HepG2 (cell line): ENCODE measurements around the gene TXNL4A. TPM values are rescaled to one million over a fixed set of nuclear protein-coding genes. Genes with fewer than 3 reads are reported as not detected.

Source experiments
- ATF1 ChIP-seq: IDR thresholded peaks from 2 replicates; pipeline ENCODE4 v1.6.1; 2016; ENCODE audit warnings: mild to moderate bottlenecking, control low read depth
- CC2D1A ChIP-seq: sonication (generic); formaldehyde crosslinking; IDR thresholded peaks from 2 replicates; pipeline ENCODE4 v1.8.1; 2023; ENCODE audit warnings: mild to moderate bottlenecking, missing genetic modification reagents
- ETS1 ChIP-seq: sonication (generic); formaldehyde crosslinking; IDR thresholded peaks from 2 replicates; pipeline ENCODE4 v1.4.0; 2020; ENCODE audit warnings: missing genetic modification reagents
- HMG20B ChIP-seq: conservative IDR thresholded peaks from 2 replicates; pipeline ENCODE4 v1.6.1; 2016; ENCODE audit warnings: missing genetic modification reagents, missing compliant biosample characterization
- HNRNPUL1 ChIP-seq: fragments of 200-400 bp; formaldehyde crosslinking; IDR thresholded peaks from 2 replicates; pipeline ENCODE4 v1.6.1; 2017; ENCODE audit warnings: low read depth, mild to moderate bottlenecking, low read length, moderate library complexity
- KLF12 ChIP-seq: sonication (generic); formaldehyde crosslinking; IDR thresholded peaks from 2 replicates; pipeline ENCODE4 v1.4.0; 2020; ENCODE audit warnings: missing genetic modification reagents, borderline replicate concordance
- KMT2A ChIP-seq: sonication (generic); formaldehyde crosslinking; IDR thresholded peaks from 2 replicates; pipeline ENCODE4 v1.4.0; 2020; ENCODE audit warnings: missing genetic modification reagents
- MAFF ChIP-seq: IDR thresholded peaks from 2 replicates; pipeline ENCODE4 v1.6.1; 2011; ENCODE audit warnings: low read depth, low read length, improper control_type of control experiment
- MYC ChIP-seq: sonication (generic); formaldehyde crosslinking; IDR thresholded peaks from 2 replicates; pipeline ENCODE4 v1.9.0; 2021; ENCODE audit warnings: missing genetic modification reagents, borderline replicate concordance
- REL ChIP-seq: sonication (generic); formaldehyde crosslinking; conservative IDR thresholded peaks from 2 replicates; pipeline ENCODE4 v1.8.0; 2022; ENCODE audit warnings: mild to moderate bottlenecking, missing genetic modification reagents, moderate library complexity
- SAFB2 ChIP-seq: sonication (generic); formaldehyde crosslinking; IDR thresholded peaks from 2 replicates; pipeline ENCODE4 v1.5.1; 2020; ENCODE audit warnings: missing genetic modification reagents, low read depth, mild to moderate bottlenecking, borderline replicate concordance
- SALL1 ChIP-seq: sonication (generic); formaldehyde crosslinking; IDR thresholded peaks from 2 replicates; pipeline ENCODE4 v1.8.0; 2022; ENCODE audit warnings: mild to moderate bottlenecking, missing genetic modification reagents
- SAP130 ChIP-seq: IDR thresholded peaks from 2 replicates; pipeline ENCODE4 v1.6.1; 2016; ENCODE audit warnings: low read depth
- SIN3A ChIP-seq: IDR thresholded peaks from 2 replicates; pipeline ENCODE4 v1.6.1; 2011; ENCODE audit warnings: low read depth, mild to moderate bottlenecking, control low read depth, low read length, borderline replicate concordance
- SIX1 ChIP-seq: sonication (generic); formaldehyde crosslinking; IDR thresholded peaks from 2 replicates; pipeline ENCODE4 v1.4.0; 2020; ENCODE audit warnings: missing genetic modification reagents, borderline replicate concordance
- ZGPAT ChIP-seq: IDR thresholded peaks from 2 replicates; pipeline ENCODE4 v1.6.1; 2016; ENCODE audit warnings: mild to moderate bottlenecking
- ZNF124 ChIP-seq: sonication (generic); formaldehyde crosslinking; IDR thresholded peaks from 2 replicates; pipeline ENCODE4 v1.4.0; 2020; ENCODE audit warnings: missing genetic modification reagents
- ZNF160 ChIP-seq: sonication (generic); formaldehyde crosslinking; IDR thresholded peaks from 2 replicates; pipeline ENCODE4 v1.8.0; 2022; ENCODE audit warnings: mild to moderate bottlenecking, inconsistent platforms, missing genetic modification reagents
- ZNF17 ChIP-seq: sonication (generic); formaldehyde crosslinking; IDR thresholded peaks from 2 replicates; pipeline ENCODE4 v1.5.0; 2020; ENCODE audit warnings: mild to moderate bottlenecking, missing genetic modification reagents
- ZNF260 ChIP-seq: sonication (generic); formaldehyde crosslinking; IDR thresholded peaks from 2 replicates; pipeline ENCODE4 v1.4.0; 2020; ENCODE audit warnings: missing genetic modification reagents, low read depth, mild to moderate bottlenecking, borderline replicate concordance
- ZNF275 ChIP-seq: sonication (generic); formaldehyde crosslinking; IDR thresholded peaks from 2 replicates; pipeline ENCODE4 v1.8.0; 2022; ENCODE audit warnings: missing genetic modification reagents, mild to moderate bottlenecking, inconsistent platforms, borderline replicate concordance
- ZZZ3 ChIP-seq: sonication (generic); formaldehyde crosslinking; IDR thresholded peaks from 2 replicates; pipeline ENCODE4 v1.4.0; 2020; ENCODE audit warnings: missing genetic modification reagents, mild to moderate bottlenecking, borderline replicate concordance
- polyA plus RNA-seq, 8 experiments: library from polyadenylated mRNA; depleted of rRNA in 3 of 8; stranded (reverse) in 7 of 8; unstranded in 1 of 8; fragments of >200 nt; fragmentation: Illumina TruSeq in 4 of 8; extraction: Trizol in 4 of 8; gene quantifications; 2 replicates each; pipeline versions ENCODE4 v1.2.1 to v1.2.3, GENCODE V29; 2011 to 2016; ENCODE audit warnings: low read depth in 4 of 8, missing spikeins in 1 of 8, mixed read lengths in 1 of 8; ENCODE audit not compliant: insufficient read depth in 1 of 8
- total RNA-seq, 5 experiments: library from RNA; depleted of rRNA; stranded (reverse); fragments of >200 nt; fragmentation: Illumina TruSeq; extraction: Trizol; gene quantifications; 2 replicates each; pipeline ENCODE4 v1.2.3, GENCODE V29; 2016; ENCODE audit warnings: low read depth in 1 of 5
- TF ChIP-seq, protein P1 (sequence below), 2 experiments: sonication (generic) in 1 of 2; formaldehyde crosslinking in 1 of 2; IDR thresholded peaks; 2 replicates each; pipeline versions ENCODE4 v1.4.0 to v1.6.1; 2018 to 2020; ENCODE audit warnings: missing genetic modification reagents in 2 of 2, borderline replicate concordance in 1 of 2, low read depth in 1 of 2, mild to moderate bottlenecking in 1 of 2, missing biosample characterization in 1 of 2
- TF ChIP-seq, protein P2 (sequence below): sonication (generic); formaldehyde crosslinking; IDR thresholded peaks from 2 replicates; pipeline ENCODE4 v1.8.1; 2023; ENCODE audit warnings: missing genetic modification reagents, mild to moderate bottlenecking, borderline replicate concordance

TXNL4A gene
- total and polyA plus RNA-seq, 2 of the 13 experiments (the other 11 are each of a cell fraction or from before 2014, with no cell fraction given), result 172 to 202 TPM

DNA sequence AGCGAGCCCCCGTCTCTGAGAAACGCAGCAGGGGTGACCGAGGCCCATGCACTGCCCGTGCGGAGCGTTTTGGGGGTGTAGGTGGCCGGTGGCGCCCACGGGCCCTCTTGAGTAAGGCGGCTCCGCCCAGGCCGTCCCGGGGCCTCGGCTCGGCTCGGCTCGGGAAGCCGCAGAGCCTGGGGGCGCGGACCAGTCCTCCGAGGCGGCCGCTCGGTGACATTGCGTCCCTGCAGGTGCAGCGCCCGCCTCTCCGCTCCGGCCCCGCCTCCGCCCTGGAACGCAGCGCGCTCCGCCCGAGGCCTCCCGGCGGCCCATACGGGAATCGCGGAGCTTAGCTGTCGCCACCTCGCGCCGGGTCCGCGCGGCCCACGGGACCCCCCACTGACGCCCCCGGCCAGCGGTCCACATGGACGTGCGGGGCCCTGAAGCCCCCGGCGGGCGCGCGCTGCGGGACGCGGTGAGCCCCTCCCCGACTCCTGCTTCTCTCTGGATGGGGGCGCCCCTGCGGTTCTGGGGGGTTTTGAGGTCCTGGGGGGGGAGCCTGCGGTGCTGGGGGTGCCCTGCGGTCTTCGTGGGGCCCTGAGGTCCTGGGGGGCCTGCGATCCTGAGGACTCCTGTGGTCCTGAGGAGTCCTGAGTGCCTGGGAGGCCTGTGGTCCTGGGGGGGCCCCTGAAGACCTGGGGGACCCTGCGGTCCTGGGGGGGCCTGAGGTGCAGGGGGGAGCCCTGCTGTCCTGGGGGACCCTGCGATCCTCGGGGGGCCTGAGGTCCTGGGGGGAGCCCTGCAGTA is 23.8 kb downstream of the TXNL4A start, which contains the start of gene HSBP1L1 (continued):
- TF ChIP-seq, protein P1, sequence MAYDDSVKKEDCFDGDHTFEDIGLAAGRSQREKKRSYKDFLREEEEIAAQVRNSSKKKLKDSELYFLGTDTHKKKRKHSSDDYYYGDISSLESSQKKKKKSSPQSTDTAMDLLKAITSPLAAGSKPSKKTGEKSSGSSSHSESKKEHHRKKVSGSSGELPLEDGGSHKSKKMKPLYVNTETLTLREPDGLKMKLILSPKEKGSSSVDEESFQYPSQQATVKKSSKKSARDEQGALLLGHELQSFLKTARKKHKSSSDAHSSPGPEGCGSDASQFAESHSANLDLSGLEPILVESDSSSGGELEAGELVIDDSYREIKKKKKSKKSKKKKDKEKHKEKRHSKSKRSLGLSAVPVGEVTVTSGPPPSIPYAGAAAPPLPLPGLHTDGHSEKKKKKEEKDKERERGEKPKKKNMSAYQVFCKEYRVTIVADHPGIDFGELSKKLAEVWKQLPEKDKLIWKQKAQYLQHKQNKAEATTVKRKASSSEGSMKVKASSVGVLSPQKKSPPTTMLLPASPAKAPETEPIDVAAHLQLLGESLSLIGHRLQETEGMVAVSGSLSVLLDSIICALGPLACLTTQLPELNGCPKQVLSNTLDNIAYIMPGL (CRISPR knock-in tag; IDR thresholded peaks at IDR 0.05; ENCODE audit: borderline replicate concordance in 1 of 2, low read depth in 1 of 2), result peak; percentile 88 to 90
- peak; percentile 66; the same call in 1 of the 2 replicates for TF ChIP-seq MYC (CRISPR knock-in tag)
- no peak for TF ChIP-seq ZZZ3 (CRISPR knock-in tag)
- no peak for TF ChIP-seq ATF1 (CRISPR knock-in tag)
- TF ChIP-seq SALL1, result peak; percentile 50; the same call in 1 of the 2 replicates
- TF ChIP-seq ZNF260, result no peak
- TF ChIP-seq CC2D1A (CRISPR knock-in tag), result no peak
- no peak for TF ChIP-seq HMG20B
- 0 out of 2 replicates have a peak, but pooled peaks have one; percentile 16 for TF ChIP-seq HNRNPUL1
- TF ChIP-seq ZNF275 (CRISPR knock-in tag), result peak; percentile 41; the same call in 1 of the 2 replicates
- TF ChIP-seq REL (CRISPR knock-in tag), result 0 out of 2 replicates have a peak, but pooled peaks have one; percentile 25
- no peak for TF ChIP-seq SAFB2 (CRISPR knock-in tag)
- no peak for TF ChIP-seq ZNF124
- TF ChIP-seq ZNF17 (CRISPR knock-in tag), result no peak
- TF ChIP-seq ZNF160, result 0 out of 2 replicates have a peak, but pooled peaks have one; percentile 53
- TF ChIP-seq ZGPAT (CRISPR knock-in tag), result peak; percentile 43; the same call in 1 of the 2 replicates
- peak; percentile 74 for TF ChIP-seq SAP130 (CRISPR knock-in tag)
- TF ChIP-seq MAFF, result no peak
- 0 out of 2 replicates have a peak, but pooled peaks have one; percentile 63 for TF ChIP-seq ETS1
- peak; percentile 47; the same call in 1 of the 2 replicates for TF ChIP-seq SIN3A
- TF ChIP-seq, protein P2, sequence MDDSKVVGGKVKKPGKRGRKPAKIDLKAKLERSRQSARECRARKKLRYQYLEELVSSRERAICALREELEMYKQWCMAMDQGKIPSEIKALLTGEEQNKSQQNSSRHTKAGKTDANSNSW (CRISPR knock-in tag), result no peak
- TF ChIP-seq KLF12 (CRISPR knock-in tag), result peak; percentile 18; the same call in 1 of the 2 replicates
- TF ChIP-seq SIX1 (CRISPR knock-in tag), result no peak
- TF ChIP-seq KMT2A (CRISPR knock-in tag), result peak; percentile 72; the same call in 1 of the 2 replicates
